ENCODE data around the gene ZNF683. TPM values are rescaled to one million over a fixed set of nuclear protein-coding genes. Genes with fewer than 3 reads are reported as not detected.
A peak's percentile ranks its signal among the peaks of the same experiment; 100 is the strongest.

Gene ZNF683
- total RNA-seq, 1 donor from 2014 or later = 0.31 TPM

GRCh38 chr1:26361605-26362122 lies 10.9 kb downstream of the ZNF683 start:
- DNase-seq (ENCODE audit: low spot score) = no peak
- ATAC-seq = no peak
- intact Hi-C loops (cut with DNase I) = no loop called here

GRCh38 chr1:26360807-26361604 lies 11.5 kb downstream of the ZNF683 start:
- no peak for ATAC-seq
- intact Hi-C loops (cut with DNase I) = no loop called here
- no peak for DNase-seq (ENCODE audit: low spot score)

GRCh38 chr1:26359981-26360806 lies 12.4 kb downstream of the ZNF683 start:
- no peak for DNase-seq (ENCODE audit: low spot score)
- no peak for ATAC-seq
- intact Hi-C loops (cut with DNase I) = no loop called here

- no peak for ATAC-seq
- no peak for DNase-seq (ENCODE audit: low spot score)
Measured at GRCh38 chr1:26358411-26359384, 13.9 kb downstream of the ZNF683 start.

GRCh38 chr1:26357121-26357602 lies 15.4 kb downstream of the ZNF683 start:
- ATAC-seq (no peak), DNase-seq (ENCODE audit: low spot score) (no peak)
- intact Hi-C loops (cut with DNase I) = no loop called here

More at GRCh38 chr1:26358411-26359384, 13.9 kb downstream of the ZNF683 start:
- intact Hi-C loops (cut with DNase I) = no loop called here

GRCh38 chr1:26356106-26356505 lies 16.4 kb downstream of the ZNF683 start:
- DNase-seq (ENCODE audit: low spot score) (no peak), ATAC-seq (no peak)
- intact Hi-C loops (cut with DNase I) = no loop called here

- intact Hi-C loops (cut with DNase I) = no loop called here
- DNase-seq (ENCODE audit: low spot score) (no peak), ATAC-seq (no peak)
Measured at GRCh38 chr1:26354972-26355371, 17.6 kb downstream of the ZNF683 start.

GRCh38 chr1:26353976-26354820 lies 18.4 kb downstream of the ZNF683 start, which contains the start of gene CRYBG2:
CRYBG2 (minus strand) TSS chr1:26354130; CDS start chr1:26346657, 7,473 bp downstream.
- intact Hi-C loops (cut with DNase I) = no loop called here
- ATAC-seq = peak; percentile 15
- DNase-seq (ENCODE audit: low spot score) = no peak

- ATAC-seq (no peak), DNase-seq (ENCODE audit: low spot score) (no peak)
- intact Hi-C loops (cut with DNase I) = no loop called here
Measured at GRCh38 chr1:26353210-26353859, 19.2 kb downstream of the ZNF683 start.

- intact Hi-C loops (cut with DNase I) = no loop called here
- no peak for ATAC-seq
- no peak for DNase-seq (ENCODE audit: low spot score)
Measured at GRCh38 chr1:26352338-26352679, 20.2 kb downstream of the ZNF683 start.

GRCh38 chr1:26351590-26352337 lies 20.8 kb downstream of the ZNF683 start:
- intact Hi-C loops (cut with DNase I) = no loop called here
- ATAC-seq = no peak
- DNase-seq (ENCODE audit: low spot score) = no peak

- intact Hi-C loops (cut with DNase I) = no loop called here
- ATAC-seq = no peak
- no peak for DNase-seq (ENCODE audit: low spot score)
Measured at GRCh38 chr1:26350701-26351589, 21.6 kb downstream of the ZNF683 start.

- ATAC-seq (no peak), DNase-seq (ENCODE audit: low spot score) (no peak)
- intact Hi-C loops (cut with DNase I) = no loop called here
Measured at GRCh38 chr1:26350343-26350700, 22.2 kb downstream of the ZNF683 start.

- intact Hi-C loops (cut with DNase I) = no loop called here
- ATAC-seq = no peak
- no peak for DNase-seq (ENCODE audit: low spot score)
Measured at GRCh38 chr1:26349877-26350244, 22.7 kb downstream of the ZNF683 start.

- ATAC-seq (no peak), DNase-seq (ENCODE audit: low spot score) (no peak)
- intact Hi-C loops (cut with DNase I) = no loop called here
Measured at GRCh38 chr1:26349188-26349876, 23.2 kb downstream of the ZNF683 start.
